Fibroblast of lung (primary cell): ENCODE measurements around the gene LUC7L. TPM values are rescaled to one million over a fixed set of nuclear protein-coding genes. Genes with fewer than 3 reads are reported as not detected.

Source experiments
- DNase-seq, 2 donors: peaks; one replicate each; pipeline versions ENCODE4 v3.0.0 to v3.0.0-alpha.2; 2010; ENCODE audit warnings: low read depth in 2 of 2
- H2AFZ ChIP-seq: 2 replicates; pipeline ENCODE4 v1.5.1; 2012; ENCODE audit warnings: low read length, control low read depth, inconsistent platforms
- H3K27ac ChIP-seq: 2 replicates; pipeline ENCODE4 v1.5.1; 2011; ENCODE audit warnings: low read length, control low read depth; ENCODE audit not compliant: insufficient read depth
- H3K27me3 ChIP-seq: 2 replicates; pipeline ENCODE4 v1.5.1; 2011; ENCODE audit warnings: mild to moderate bottlenecking, low read length; ENCODE audit not compliant: control insufficient read depth, insufficient read depth
- H3K36me3 ChIP-seq: 2 replicates; pipeline ENCODE4 v1.5.1; 2011; ENCODE audit warnings: low read length; ENCODE audit not compliant: control insufficient read depth, insufficient read depth
- H3K4me1 ChIP-seq: 2 replicates; pipeline ENCODE4 v1.5.1; 2011; ENCODE audit warnings: low read length; ENCODE audit not compliant: control insufficient read depth, insufficient read depth; ENCODE audit errors: extremely low read depth
- H3K4me2 ChIP-seq: 2 replicates; pipeline ENCODE4 v1.5.1; 2011; ENCODE audit warnings: low read length, control low read depth; ENCODE audit not compliant: insufficient read depth; ENCODE audit errors: extremely low read depth
- H3K4me3 ChIP-seq, 4 experiments: fragments of 200-600 bp in 1 of 4; sonication (generic) in 1 of 4; replicated peaks in 1 of 4; 2 replicates each; pipeline ENCODE4 v1.5.1; 2011 to 2016; ENCODE audit warnings: low read length in 4 of 4, low read depth in 3 of 4, mild to moderate bottlenecking in 3 of 4, control low read depth in 2 of 4, inconsistent platforms in 1 of 4, mixed read lengths in 1 of 4; ENCODE audit not compliant: insufficient read depth in 1 of 4; ENCODE audit errors: control extremely low read depth in 1 of 4
- H3K79me2 ChIP-seq: 2 replicates; pipeline ENCODE4 v1.5.1; 2012; ENCODE audit warnings: mild to moderate bottlenecking, low read length, inconsistent platforms; ENCODE audit not compliant: control insufficient read depth, insufficient read depth
- H3K9ac ChIP-seq: 2 replicates; pipeline ENCODE4 v1.5.1; 2011; ENCODE audit warnings: mild to moderate bottlenecking, low read length, control low read depth; ENCODE audit not compliant: insufficient read depth
- H3K9me3 ChIP-seq: 2 replicates; pipeline ENCODE4 v1.5.1; 2012; ENCODE audit warnings: low read depth, low read length; ENCODE audit not compliant: control insufficient read depth, insufficient read depth
- H4K20me1 ChIP-seq: 2 replicates; pipeline ENCODE4 v1.5.1; 2011; ENCODE audit warnings: low read length; ENCODE audit not compliant: control insufficient read depth, insufficient read depth; ENCODE audit errors: extremely low read depth
- CTCF ChIP-seq, 2 donors: IDR thresholded peaks in 1 of 2; conservative IDR thresholded peaks in 1 of 2; 1 replicate in 1 of 2; 2 replicates in 1 of 2; pipeline ENCODE4 v1.5.1; 2011 to 2012; ENCODE audit warnings: low read length in 2 of 2, control low read depth in 1 of 2, inconsistent platforms in 1 of 2, low read depth in 1 of 2, mild to moderate bottlenecking in 1 of 2
- EZH2 ChIP-seq: IDR thresholded peaks from 2 replicates; pipeline ENCODE4 v1.5.1; 2012; ENCODE audit warnings: low read length, control low read depth, mild to moderate bottlenecking; ENCODE audit errors: missing control alignments
- polyA plus RNA-seq, 2 donors: library from polyadenylated mRNA; depleted of rRNA in 1 of 2; stranded (reverse) in 1 of 2; unstranded in 1 of 2; fragments of >200 nt; gene quantifications; 2 replicates each; pipeline ENCODE4 v1.2.1, GENCODE V29; 2011 to 2012; ENCODE audit warnings: missing spikeins in 1 of 2
- total RNA-seq: library from RNA; depleted of rRNA; stranded (reverse); fragments of >200 nt; gene quantifications from 2 replicates; pipeline ENCODE4 v1.2.1, GENCODE V29; 2014

The LUC7L gene
- total and polyA plus RNA-seq, 2 donors (not counting 1 experiment from before 2014, with no cell fraction given): 30.9 to 38.0 TPM

GRCh38 chr16:245105-245504 lies 15.9 kb upstream of the LUC7L start:
- Histone ChIP-seq H3K4me2 (no peak overlapping the region), H3K4me1 (no peaks in the 10 kb centered on the region), H3K27ac (no peak overlapping the region), H4K20me1 (no peaks in the 10 kb centered on the region), H3K9me3 (no peaks in the 10 kb centered on the region), H3K27me3 (no peaks in the 10 kb centered on the region), H3K9ac (no peak overlapping the region), H2AFZ (no peak overlapping the region), H3K79me2 (no peaks in the 10 kb centered on the region), H3K4me3 (no peak overlapping the region), H3K36me3 (no peaks in the 10 kb centered on the region)
- no peak for DNase-seq
- TF ChIP-seq CTCF (conservative IDR thresholded peaks at IDR 0.05 in 1 of 2, IDR thresholded peaks at IDR 0.05 in 1 of 2; ENCODE audit: low read depth in 1 of 2, low read length in 2 of 2) (no peak), EZH2 (no peak)

GRCh38 chr16:243348-243747 lies 14.1 kb upstream of the LUC7L start:
- Histone ChIP-seq H3K27me3 (no peaks in the 10 kb centered on the region), H3K27ac (no peak overlapping the region), H3K4me2 (no peak overlapping the region), H3K79me2 (no peaks in the 10 kb centered on the region), H3K9ac (no peak overlapping the region), H3K4me3 (no peak overlapping the region), H4K20me1 (no peaks in the 10 kb centered on the region), H3K36me3 (no peaks in the 10 kb centered on the region), H3K4me1 (no peaks in the 10 kb centered on the region), H2AFZ (no peak overlapping the region), H3K9me3 (no peaks in the 10 kb centered on the region)
- DNase-seq: no peak
- no peak for TF ChIP-seq CTCF (conservative IDR thresholded peaks at IDR 0.05 in 1 of 2, IDR thresholded peaks at IDR 0.05 in 1 of 2; ENCODE audit: low read depth in 1 of 2, low read length in 2 of 2)
- TF ChIP-seq EZH2: no peak

GRCh38 chr16:242281-242680 lies 13.0 kb upstream of the LUC7L start:
- no peak overlapping the region for H2AFZ ChIP-seq

More at GRCh38 chr16:242281-242680, 13.0 kb upstream of the LUC7L start:
- Histone ChIP-seq H3K4me3 (no peak overlapping the region), H3K9ac (no peak overlapping the region), H3K79me2 (no peaks in the 10 kb centered on the region), H3K27ac (no peak overlapping the region), H3K36me3 (no peaks in the 10 kb centered on the region), H3K27me3 (no peaks in the 10 kb centered on the region), H4K20me1 (no peaks in the 10 kb centered on the region), H3K9me3 (no peaks in the 10 kb centered on the region), H3K4me2 (no peak overlapping the region), H3K4me1 (no peaks in the 10 kb centered on the region)
- no peak for DNase-seq
- no peak for TF ChIP-seq CTCF (conservative IDR thresholded peaks at IDR 0.05 in 1 of 2, IDR thresholded peaks at IDR 0.05 in 1 of 2; ENCODE audit: low read depth in 1 of 2, low read length in 2 of 2)
- no peak for TF ChIP-seq EZH2
